GM19193 (cell line): ENCODE data around the gene APOL6.

ENCODE experiments used
- POLR2A ChIP-seq: IDR thresholded peaks from 4 replicates; pipeline ENCODE4 v1.6.1; 2011; ENCODE audit not compliant: insufficient read depth, insufficient read length; ENCODE audit errors: extremely low read depth

Gene APOL6

GRCh38 chr22:35678836-35679235, 30.6 kb downstream of the APOL6 start:
- TF ChIP-seq POLR2A: no peak

- no peak for TF ChIP-seq POLR2A
These were observed 33.3 kb downstream of the APOL6 start for GRCh38 chr22:35681454-35682052.

- TF ChIP-seq POLR2A: no peak
These were observed 35.3 kb downstream of the APOL6 start for GRCh38 chr22:35683560-35683959.

- no peak for TF ChIP-seq POLR2A
These were observed 36.0 kb downstream of the APOL6 start for GRCh38 chr22:35684270-35684700.

GRCh38 chr22:35684732-35685131, 36.5 kb downstream of the APOL6 start:
- TF ChIP-seq POLR2A: no peak

GRCh38 chr22:35685731-35686130, 37.5 kb downstream of the APOL6 start:
- no peak for TF ChIP-seq POLR2A

GRCh38 chr22:35686298-35686697, 38.1 kb downstream of the APOL6 start:
- TF ChIP-seq POLR2A: no peak

GRCh38 chr22:35687461-35687860, 39.2 kb downstream of the APOL6 start:
- TF ChIP-seq POLR2A: no peak

- no peak for TF ChIP-seq POLR2A
These were observed 40.8 kb downstream of the APOL6 start for GRCh38 chr22:35688913-35689675.

GRCh38 chr22:35690001-35690400, 41.8 kb downstream of the APOL6 start:
- TF ChIP-seq POLR2A: no peak

- TF ChIP-seq POLR2A: no peak
These were observed 47.0 kb downstream of the APOL6 start for GRCh38 chr22:35695202-35695601.

- TF ChIP-seq POLR2A: no peak
These were observed 48.9 kb downstream of the APOL6 start for GRCh38 chr22:35697142-35697541.

- TF ChIP-seq POLR2A: no peak
These were observed 55.8 kb downstream of the APOL6 start for GRCh38 chr22:35703861-35704584.

GRCh38 chr22:35705141-35705540, 56.9 kb downstream of the APOL6 start:
- TF ChIP-seq POLR2A: no peak

GRCh38 chr22:35708453-35708852, 60.2 kb downstream of the APOL6 start:
- no peak for TF ChIP-seq POLR2A

- TF ChIP-seq POLR2A: no peak
These were observed 60.7 kb downstream of the APOL6 start for GRCh38 chr22:35708917-35709316.
